HepG2 (cell line): ENCODE data around the gene FBXO24. TPM values are rescaled to one million over a fixed set of nuclear protein-coding genes. Genes with fewer than 3 reads are reported as not detected.

Experiments
- BORCS8-MEF2B ChIP-seq: sonication (generic); formaldehyde crosslinking; IDR thresholded peaks from 2 replicates; pipeline ENCODE4 v1.8.0; 2022; ENCODE audit warnings: mild to moderate bottlenecking, missing genetic modification reagents
- EEA1 ChIP-seq: sonication (generic); formaldehyde crosslinking; IDR thresholded peaks from 2 replicates; pipeline ENCODE4 v1.5.1; 2020; ENCODE audit warnings: mild to moderate bottlenecking, missing genetic modification reagents, borderline replicate concordance
- GATAD2A ChIP-seq: IDR thresholded peaks from 2 replicates; pipeline ENCODE4 v1.6.1; 2016
- HNRNPUL1 ChIP-seq: fragments of 200-400 bp; formaldehyde crosslinking; IDR thresholded peaks from 2 replicates; pipeline ENCODE4 v1.6.1; 2017; ENCODE audit warnings: low read depth, mild to moderate bottlenecking, low read length, moderate library complexity
- KLF16 ChIP-seq, 2 experiments: sonication (generic) in 1 of 2; formaldehyde crosslinking in 1 of 2; IDR thresholded peaks; 2 replicates each; pipeline versions ENCODE4 v1.6.1 to v1.8.0; 2016 to 2023; ENCODE audit warnings: missing genetic modification reagents in 2 of 2, missing compliant biosample characterization in 1 of 2
- KMT2A ChIP-seq: sonication (generic); formaldehyde crosslinking; IDR thresholded peaks from 2 replicates; pipeline ENCODE4 v1.4.0; 2020; ENCODE audit warnings: missing genetic modification reagents
- NR2F1 ChIP-seq, 2 experiments: fragments of 450-650 bp in 1 of 2; formaldehyde crosslinking in 1 of 2; IDR thresholded peaks; 2 replicates each; pipeline versions ENCODE4 v1.5.0 to v1.6.1; 2016 to 2020; ENCODE audit warnings: mild to moderate bottlenecking in 1 of 2, missing compliant biosample characterization in 1 of 2, missing genetic modification reagents in 1 of 2, moderate library complexity in 1 of 2
- PHF20 ChIP-seq: sonication (generic); formaldehyde crosslinking; IDR thresholded peaks from 2 replicates; pipeline ENCODE4 v1.5.0; 2020; ENCODE audit warnings: mild to moderate bottlenecking, missing genetic modification reagents
- PRDM15 ChIP-seq: sonication (generic); formaldehyde crosslinking; IDR thresholded peaks from 2 replicates; pipeline ENCODE4 v1.4.0; 2020; ENCODE audit warnings: missing genetic modification reagents
- STAT5B ChIP-seq: sonication (generic); formaldehyde crosslinking; IDR thresholded peaks from 2 replicates; pipeline ENCODE4 v1.4.0; 2020; ENCODE audit warnings: missing genetic modification reagents
- ZNF264 ChIP-seq: sonication (generic); formaldehyde crosslinking; IDR thresholded peaks from 2 replicates; pipeline ENCODE4 v1.4.0; 2020; ENCODE audit warnings: missing genetic modification reagents
- polyA plus RNA-seq, 8 experiments: library from polyadenylated mRNA; depleted of rRNA in 3 of 8; stranded (reverse) in 7 of 8; unstranded in 1 of 8; fragments of >200 nt; fragmentation: Illumina TruSeq in 4 of 8; extraction: Trizol in 4 of 8; gene quantifications; 2 replicates each; pipeline versions ENCODE4 v1.2.1 to v1.2.3, GENCODE V29; 2011 to 2016; ENCODE audit warnings: low read depth in 4 of 8, missing spikeins in 1 of 8, mixed read lengths in 1 of 8; ENCODE audit not compliant: insufficient read depth in 1 of 8
- total RNA-seq, 5 experiments: library from RNA; depleted of rRNA; stranded (reverse); fragments of >200 nt; fragmentation: Illumina TruSeq; extraction: Trizol; gene quantifications; 2 replicates each; pipeline ENCODE4 v1.2.3, GENCODE V29; 2016; ENCODE audit warnings: low read depth in 1 of 5
- TF ChIP-seq, protein P1 (sequence below): sonication (generic); formaldehyde crosslinking; IDR thresholded peaks from 2 replicates; pipeline ENCODE4 v1.9.0; 2021; ENCODE audit warnings: mild to moderate bottlenecking, missing genetic modification reagents
- TF ChIP-seq, protein P2 (sequence below): sonication (generic); formaldehyde crosslinking; IDR thresholded peaks from 2 replicates; pipeline ENCODE4 v1.4.0; 2020; ENCODE audit warnings: missing genetic modification reagents
- TF ChIP-seq, protein P3 (sequence below): sonication (generic); formaldehyde crosslinking; IDR thresholded peaks from 2 replicates; pipeline ENCODE4; 2020; ENCODE audit warnings: missing genetic modification reagents, mild to moderate bottlenecking, borderline replicate concordance

The FBXO24 gene
- total and polyA plus RNA-seq, 2 of the 13 experiments (the other 11 are each of a cell fraction or from before 2014, with no cell fraction given): 0.20 to 0.55 TPM

- TF ChIP-seq KLF16 (CRISPR knock-in tag; IDR thresholded peaks at IDR 0.05): peak in 1 of 2 experiments; percentile 65; a peak in 1 of 4 replicates
- TF ChIP-seq BORCS8-MEF2B (CRISPR knock-in tag): no peak
- 0 out of 2 replicates have a peak, but pooled peaks have one; percentile 6 for TF ChIP-seq PRDM15 (CRISPR knock-in tag)
- no peak for TF ChIP-seq STAT5B (CRISPR knock-in tag)
- no peak for TF ChIP-seq EEA1 (CRISPR knock-in tag)
- TF ChIP-seq, protein P1, sequence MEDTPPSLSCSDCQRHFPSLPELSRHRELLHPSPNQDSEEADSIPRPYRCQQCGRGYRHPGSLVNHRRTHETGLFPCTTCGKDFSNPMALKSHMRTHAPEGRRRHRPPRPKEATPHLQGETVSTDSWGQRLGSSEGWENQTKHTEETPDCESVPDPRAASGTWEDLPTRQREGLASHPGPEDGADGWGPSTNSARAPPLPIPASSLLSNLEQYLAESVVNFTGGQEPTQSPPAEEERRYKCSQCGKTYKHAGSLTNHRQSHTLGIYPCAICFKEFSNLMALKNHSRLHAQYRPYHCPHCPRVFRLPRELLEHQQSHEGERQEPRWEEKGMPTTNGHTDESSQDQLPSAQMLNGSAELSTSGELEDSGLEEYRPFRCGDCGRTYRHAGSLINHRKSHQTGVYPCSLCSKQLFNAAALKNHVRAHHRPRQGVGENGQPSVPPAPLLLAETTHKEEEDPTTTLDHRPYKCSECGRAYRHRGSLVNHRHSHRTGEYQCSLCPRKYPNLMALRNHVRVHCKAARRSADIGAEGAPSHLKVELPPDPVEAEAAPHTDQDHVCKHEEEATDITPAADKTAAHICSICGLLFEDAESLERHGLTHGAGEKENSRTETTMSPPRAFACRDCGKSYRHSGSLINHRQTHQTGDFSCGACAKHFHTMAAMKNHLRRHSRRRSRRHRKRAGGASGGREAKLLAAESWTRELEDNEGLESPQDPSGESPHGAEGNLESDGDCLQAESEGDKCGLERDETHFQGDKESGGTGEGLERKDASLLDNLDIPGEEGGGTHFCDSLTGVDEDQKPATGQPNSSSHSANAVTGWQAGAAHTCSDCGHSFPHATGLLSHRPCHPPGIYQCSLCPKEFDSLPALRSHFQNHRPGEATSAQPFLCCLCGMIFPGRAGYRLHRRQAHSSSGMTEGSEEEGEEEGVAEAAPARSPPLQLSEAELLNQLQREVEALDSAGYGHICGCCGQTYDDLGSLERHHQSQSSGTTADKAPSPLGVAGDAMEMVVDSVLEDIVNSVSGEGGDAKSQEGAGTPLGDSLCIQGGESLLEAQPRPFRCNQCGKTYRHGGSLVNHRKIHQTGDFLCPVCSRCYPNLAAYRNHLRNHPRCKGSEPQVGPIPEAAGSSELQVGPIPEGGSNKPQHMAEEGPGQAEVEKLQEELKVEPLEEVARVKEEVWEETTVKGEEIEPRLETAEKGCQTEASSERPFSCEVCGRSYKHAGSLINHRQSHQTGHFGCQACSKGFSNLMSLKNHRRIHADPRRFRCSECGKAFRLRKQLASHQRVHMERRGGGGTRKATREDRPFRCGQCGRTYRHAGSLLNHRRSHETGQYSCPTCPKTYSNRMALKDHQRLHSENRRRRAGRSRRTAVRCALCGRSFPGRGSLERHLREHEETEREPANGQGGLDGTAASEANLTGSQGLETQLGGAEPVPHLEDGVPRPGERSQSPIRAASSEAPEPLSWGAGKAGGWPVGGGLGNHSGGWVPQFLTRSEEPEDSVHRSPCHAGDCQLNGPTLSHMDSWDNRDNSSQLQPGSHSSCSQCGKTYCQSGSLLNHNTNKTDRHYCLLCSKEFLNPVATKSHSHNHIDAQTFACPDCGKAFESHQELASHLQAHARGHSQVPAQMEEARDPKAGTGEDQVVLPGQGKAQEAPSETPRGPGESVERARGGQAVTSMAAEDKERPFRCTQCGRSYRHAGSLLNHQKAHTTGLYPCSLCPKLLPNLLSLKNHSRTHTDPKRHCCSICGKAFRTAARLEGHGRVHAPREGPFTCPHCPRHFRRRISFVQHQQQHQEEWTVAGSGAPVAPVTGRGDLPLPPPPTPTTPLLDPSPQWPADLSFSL (CRISPR knock-in tag): no peak
- TF ChIP-seq, protein P2, sequence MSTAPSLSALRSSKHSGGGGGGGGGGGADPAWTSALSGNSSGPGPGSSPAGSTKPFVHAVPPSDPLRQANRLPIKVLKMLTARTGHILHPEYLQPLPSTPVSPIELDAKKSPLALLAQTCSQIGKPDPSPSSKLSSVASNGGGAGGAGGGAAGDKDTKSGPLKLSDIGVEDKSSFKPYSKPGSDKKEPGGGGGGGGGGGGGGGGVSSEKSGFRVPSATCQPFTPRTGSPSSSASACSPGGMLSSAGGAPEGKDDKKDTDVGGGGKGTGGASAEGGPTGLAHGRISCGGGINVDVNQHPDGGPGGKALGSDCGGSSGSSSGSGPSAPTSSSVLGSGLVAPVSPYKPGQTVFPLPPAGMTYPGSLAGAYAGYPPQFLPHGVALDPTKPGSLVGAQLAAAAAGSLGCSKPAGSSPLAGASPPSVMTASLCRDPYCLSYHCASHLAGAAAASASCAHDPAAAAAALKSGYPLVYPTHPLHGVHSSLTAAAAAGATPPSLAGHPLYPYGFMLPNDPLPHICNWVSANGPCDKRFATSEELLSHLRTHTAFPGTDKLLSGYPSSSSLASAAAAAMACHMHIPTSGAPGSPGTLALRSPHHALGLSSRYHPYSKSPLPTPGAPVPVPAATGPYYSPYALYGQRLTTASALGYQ (CRISPR knock-in tag): peak; percentile 16; the same call in 1 of the 2 replicates
- TF ChIP-seq, protein P3, sequence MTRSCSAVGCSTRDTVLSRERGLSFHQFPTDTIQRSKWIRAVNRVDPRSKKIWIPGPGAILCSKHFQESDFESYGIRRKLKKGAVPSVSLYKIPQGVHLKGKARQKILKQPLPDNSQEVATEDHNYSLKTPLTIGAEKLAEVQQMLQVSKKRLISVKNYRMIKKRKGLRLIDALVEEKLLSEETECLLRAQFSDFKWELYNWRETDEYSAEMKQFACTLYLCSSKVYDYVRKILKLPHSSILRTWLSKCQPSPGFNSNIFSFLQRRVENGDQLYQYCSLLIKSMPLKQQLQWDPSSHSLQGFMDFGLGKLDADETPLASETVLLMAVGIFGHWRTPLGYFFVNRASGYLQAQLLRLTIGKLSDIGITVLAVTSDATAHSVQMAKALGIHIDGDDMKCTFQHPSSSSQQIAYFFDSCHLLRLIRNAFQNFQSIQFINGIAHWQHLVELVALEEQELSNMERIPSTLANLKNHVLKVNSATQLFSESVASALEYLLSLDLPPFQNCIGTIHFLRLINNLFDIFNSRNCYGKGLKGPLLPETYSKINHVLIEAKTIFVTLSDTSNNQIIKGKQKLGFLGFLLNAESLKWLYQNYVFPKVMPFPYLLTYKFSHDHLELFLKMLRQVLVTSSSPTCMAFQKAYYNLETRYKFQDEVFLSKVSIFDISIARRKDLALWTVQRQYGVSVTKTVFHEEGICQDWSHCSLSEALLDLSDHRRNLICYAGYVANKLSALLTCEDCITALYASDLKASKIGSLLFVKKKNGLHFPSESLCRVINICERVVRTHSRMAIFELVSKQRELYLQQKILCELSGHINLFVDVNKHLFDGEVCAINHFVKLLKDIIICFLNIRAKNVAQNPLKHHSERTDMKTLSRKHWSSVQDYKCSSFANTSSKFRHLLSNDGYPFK: no peak
- TF ChIP-seq ZNF264 (CRISPR knock-in tag): no peak
- TF ChIP-seq KMT2A (CRISPR knock-in tag): no peak
- TF ChIP-seq HNRNPUL1: peak; percentile 88
- TF ChIP-seq NR2F1 (CRISPR knock-in tag; IDR thresholded peaks at IDR 0.05): no peak
- no peak for TF ChIP-seq PHF20
- TF ChIP-seq GATAD2A (CRISPR knock-in tag): peak; percentile 78
These were observed 45.9 kb upstream of the FBXO24 start (continued) for GRCh38 chr7:100540073-100540723.
